DOHH2 (cell line): Measurements from ENCODE around the gene KCTD16.

Experiments
- CTCF ChIP-seq: fragments of 200-600 bp; sonication (generic); IDR thresholded peaks from one replicate; pipeline ENCODE4 v1.5.1; 2014; ENCODE audit warnings: antibody characterized with exemption, mild to moderate bottlenecking, low read depth, low read length; ENCODE audit not compliant: poor library complexity, severe bottlenecking
- EZH2phosphoT487 ChIP-seq: fragments of 200-600 bp; sonication (generic); IDR thresholded peaks from 2 replicates; pipeline ENCODE4 v1.6.1; 2017; ENCODE audit warnings: borderline replicate concordance, mild to moderate bottlenecking, antibody characterized with exemption, low read length, moderate library complexity, mixed read lengths

GRCh38 chr5:144196612-144197011 is 25.9 kb downstream of the KCTD16 start:
- no peak for TF ChIP-seq CTCF
- TF ChIP-seq EZH2phosphoT487 = no peak
